Mucosa of rectum (tissue), 2 donors: ENCODE data around the gene TSC1.

Source experiments
- H3K27ac ChIP-seq, 2 donors: one replicate each; pipeline ENCODE4 v1.7.0; 2013; ENCODE audit warnings: inconsistent platforms in 2 of 2, low read depth in 2 of 2, low read length in 2 of 2
- H3K27me3 ChIP-seq, 2 donors: one replicate each; pipeline ENCODE4 v1.7.0; 2013; ENCODE audit warnings: low read length in 2 of 2; ENCODE audit not compliant: control insufficient read depth in 2 of 2, insufficient read depth in 2 of 2
- H3K36me3 ChIP-seq, 2 donors: one replicate each; pipeline ENCODE4 v1.7.0; 2013; ENCODE audit warnings: low read length in 2 of 2; ENCODE audit not compliant: control insufficient read depth in 2 of 2, insufficient read depth in 2 of 2
- H3K4me1 ChIP-seq, 2 donors: one replicate each; pipeline ENCODE4 v1.7.0; 2013; ENCODE audit warnings: low read length in 2 of 2, mild to moderate bottlenecking in 1 of 2; ENCODE audit not compliant: control insufficient read depth in 2 of 2, insufficient read depth in 2 of 2
- H3K4me3 ChIP-seq, 2 donors: one replicate each; pipeline ENCODE4 v1.7.0; 2013; ENCODE audit warnings: low read length in 2 of 2
- H3K9ac ChIP-seq, 2 donors: one replicate each; pipeline ENCODE4 v1.7.0; 2013; ENCODE audit warnings: low read length in 2 of 2, low read depth in 1 of 2, mild to moderate bottlenecking in 1 of 2
- H3K9me3 ChIP-seq, 2 donors: one replicate each; pipeline ENCODE4 v1.7.0; 2013; ENCODE audit warnings: low read length in 2 of 2; ENCODE audit not compliant: control insufficient read depth in 2 of 2
- donor health status: healthy.
- donor health status: Normal muscosa, but diverticular disease.

The TSC1 gene

GRCh38 chr9:132914924-132915323 is 29.5 kb downstream of the TSC1 start:
- Histone ChIP-seq H3K36me3 (peaks cover 45 to 51% of the 10 kb centered on the region in 2 donors), H3K4me3 (no peak overlapping the region), H3K27me3 (no peaks in the 10 kb centered on the region), H3K4me1 (no peaks in the 10 kb centered on the region), H3K9ac (no peak overlapping the region), H3K27ac (no peak overlapping the region), H3K9me3 (no peaks in the 10 kb centered on the region)

GRCh38 chr9:132912131-132912530 is 32.3 kb downstream of the TSC1 start:
- H3K36me3 ChIP-seq, result peaks cover 38 to 39% of the 10 kb centered on the region in 2 donors

GRCh38 chr9:132910376-132910775 is 34.0 kb downstream of the TSC1 start:
- Histone ChIP-seq H3K4me3 (no peak overlapping the region), H3K9ac (no peak overlapping the region), H3K27ac (no peak overlapping the region), H3K27me3 (no peaks in the 10 kb centered on the region), H3K4me1 (no peaks in the 10 kb centered on the region), H3K36me3 (peaks cover 36 to 43% of the 10 kb centered on the region in 2 donors), H3K9me3 (no peaks in the 10 kb centered on the region)

More at GRCh38 chr9:132912131-132912530, 32.3 kb downstream of the TSC1 start:
- no peak overlapping the region for H3K4me3 ChIP-seq
- H3K4me1 ChIP-seq, result no peaks in the 10 kb centered on the region
- H3K9ac ChIP-seq, result no peak overlapping the region
- no peaks in the 10 kb centered on the region for H3K9me3 ChIP-seq
- H3K27me3 ChIP-seq, result no peaks in the 10 kb centered on the region
- no peak overlapping the region for H3K27ac ChIP-seq

GRCh38 chr9:132909311-132909710 is 35.1 kb downstream of the TSC1 start:
- H3K36me3 ChIP-seq, result peaks cover 40 to 46% of the 10 kb centered on the region in 2 donors
- H3K27me3 ChIP-seq, result no peaks in the 10 kb centered on the region
- H3K9me3 ChIP-seq, result no peaks in the 10 kb centered on the region
- H3K27ac ChIP-seq, result no peak overlapping the region
- H3K4me3 ChIP-seq, result no peak overlapping the region
- H3K4me1 ChIP-seq, result no peaks in the 10 kb centered on the region
- no peak overlapping the region for H3K9ac ChIP-seq

- H3K4me3 ChIP-seq, result no peak overlapping the region
- no peak overlapping the region for H3K27ac ChIP-seq
- peaks cover 43 to 52% of the 10 kb centered on the region in 2 donors for H3K36me3 ChIP-seq
- no peaks in the 10 kb centered on the region for H3K4me1 ChIP-seq
- no peak overlapping the region for H3K9ac ChIP-seq
- H3K27me3 ChIP-seq, result no peaks in the 10 kb centered on the region
- H3K9me3 ChIP-seq, result no peaks in the 10 kb centered on the region
These were observed 35.8 kb downstream of the TSC1 start for GRCh38 chr9:132908635-132909034.

- peaks cover 39 to 67% of the 10 kb centered on the region in 2 donors for H3K36me3 ChIP-seq
- no peaks in the 10 kb centered on the region for H3K27me3 ChIP-seq
- no peak overlapping the region for H3K27ac ChIP-seq
- no peak overlapping the region for H3K9ac ChIP-seq
- no peaks in the 10 kb centered on the region for H3K9me3 ChIP-seq
- no peaks in the 10 kb centered on the region for H3K4me1 ChIP-seq
- H3K4me3 ChIP-seq, result no peak overlapping the region
These were observed 38.7 kb downstream of the TSC1 start for GRCh38 chr9:132905726-132906125.

- no peak overlapping the region for H3K4me3 ChIP-seq
- H3K27ac ChIP-seq, result no peak overlapping the region
- H3K9ac ChIP-seq, result no peak overlapping the region
- no peaks in the 10 kb centered on the region for H3K27me3 ChIP-seq
- H3K4me1 ChIP-seq, result no peaks in the 10 kb centered on the region
- no peaks in the 10 kb centered on the region for H3K9me3 ChIP-seq
- peaks cover 45 to 71% of the 10 kb centered on the region in 2 donors for H3K36me3 ChIP-seq
These were observed 40.6 kb downstream of the TSC1 start for GRCh38 chr9:132903574-132904492.

GRCh38 chr9:132901858-132902831 is 42.3 kb downstream of the TSC1 start:
- no peak overlapping the region for H3K27ac ChIP-seq

GRCh38 chr9:132898051-132898450 is 46.4 kb downstream of the TSC1 start:
- Histone ChIP-seq H3K27me3 (no peaks in the 10 kb centered on the region), H3K27ac (no peak overlapping the region), H3K4me1 (peaks cover 6 to 13% of the 10 kb centered on the region in 2 donors), H3K36me3 (peaks cover 59 to 76% of the 10 kb centered on the region in 2 donors), H3K9me3 (no peaks in the 10 kb centered on the region), H3K9ac (no peak overlapping the region), H3K4me3 (no peak overlapping the region)

More at GRCh38 chr9:132901858-132902831, 42.3 kb downstream of the TSC1 start:
- Histone ChIP-seq H3K27me3 (no peaks in the 10 kb centered on the region), H3K9me3 (no peaks in the 10 kb centered on the region), H3K4me3 (no peak overlapping the region), H3K36me3 (peaks cover 55 to 86% of the 10 kb centered on the region in 2 donors), H3K4me1 (no peaks in the 10 kb centered on the region), H3K9ac (no peak overlapping the region)
